ENCODE measurements around the gene LDLRAD4. TPM values are rescaled to one million over a fixed set of nuclear protein-coding genes. Genes with fewer than 3 reads are reported as not detected.
A peak's percentile ranks its signal among the peaks of the same experiment; 100 is the strongest.

Gene LDLRAD4
- total RNA-seq, 2 experiments from 2014 or later, result 37.3 to 38.5 TPM

- Mint-ChIP-seq H3K4me1 (ENCODE audit: low read depth) (peaks cover 63% of the 10 kb centered on the region), H3K36me3 (ENCODE audit: low read depth) (peaks cover 6% of the 10 kb centered on the region), H3K27ac (no peak overlapping the region), H3K27me3 (no peaks in the 10 kb centered on the region), H3K4me3 (no peak overlapping the region), H3K9me3 (no peaks in the 10 kb centered on the region)
- no peak for ATAC-seq
- CTCF ChIA-PET, result no interaction called here
- POLR2A ChIA-PET, result interaction anchor here (0.8 to 1.7 kb wide), 2 partner anchors 13 to 41 kb away, joined by 3 read pairs; no protein-coding TSS in a partner anchor
- DNase-seq, result no peak
- intact Hi-C loops (cut with micrococcal nuclease), result no loop called here
- TF ChIP-seq, protein P1, sequence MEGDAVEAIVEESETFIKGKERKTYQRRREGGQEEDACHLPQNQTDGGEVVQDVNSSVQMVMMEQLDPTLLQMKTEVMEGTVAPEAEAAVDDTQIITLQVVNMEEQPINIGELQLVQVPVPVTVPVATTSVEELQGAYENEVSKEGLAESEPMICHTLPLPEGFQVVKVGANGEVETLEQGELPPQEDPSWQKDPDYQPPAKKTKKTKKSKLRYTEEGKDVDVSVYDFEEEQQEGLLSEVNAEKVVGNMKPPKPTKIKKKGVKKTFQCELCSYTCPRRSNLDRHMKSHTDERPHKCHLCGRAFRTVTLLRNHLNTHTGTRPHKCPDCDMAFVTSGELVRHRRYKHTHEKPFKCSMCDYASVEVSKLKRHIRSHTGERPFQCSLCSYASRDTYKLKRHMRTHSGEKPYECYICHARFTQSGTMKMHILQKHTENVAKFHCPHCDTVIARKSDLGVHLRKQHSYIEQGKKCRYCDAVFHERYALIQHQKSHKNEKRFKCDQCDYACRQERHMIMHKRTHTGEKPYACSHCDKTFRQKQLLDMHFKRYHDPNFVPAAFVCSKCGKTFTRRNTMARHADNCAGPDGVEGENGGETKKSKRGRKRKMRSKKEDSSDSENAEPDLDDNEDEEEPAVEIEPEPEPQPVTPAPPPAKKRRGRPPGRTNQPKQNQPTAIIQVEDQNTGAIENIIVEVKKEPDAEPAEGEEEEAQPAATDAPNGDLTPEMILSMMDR (IDR thresholded peaks at IDR 0.05), result no peak
These were observed 88.0 kb downstream of the LDLRAD4 start for GRCh38 chr18:13306583-13306982.

GRCh38 chr18:13308369-13308768, 89.8 kb downstream of the LDLRAD4 start:
- Mint-ChIP-seq H3K27ac (peak overlapping the region; percentile 49), H3K4me3 (no peak overlapping the region), H3K4me1 (ENCODE audit: low read depth) (peaks cover 60% of the 10 kb centered on the region), H3K27me3 (no peaks in the 10 kb centered on the region), H3K36me3 (ENCODE audit: low read depth) (peaks cover 9% of the 10 kb centered on the region), H3K9me3 (no peaks in the 10 kb centered on the region)
- ChIA-PET POLR2A (no interaction called here), CTCF (no interaction called here)
- DNase-seq (peak; percentile 81), ATAC-seq (peak; percentile 80)
- TF ChIP-seq, protein P1 (IDR thresholded peaks at IDR 0.05), result no peak
- intact Hi-C loops (cut with micrococcal nuclease), result no loop called here

GRCh38 chr18:13309031-13309747, 90.6 kb downstream of the LDLRAD4 start:
- ChIA-PET CTCF (no interaction called here), POLR2A (interaction anchor here (0.7 kb wide), 1 partner anchor 19 kb away, joined by 3 read pairs; no protein-coding TSS in a partner anchor)
- no peak for ATAC-seq
- peak overlapping the region; percentile 49 for H3K27ac Mint-ChIP-seq
- DNase-seq, result no peak
- peaks cover 62% of the 10 kb centered on the region for H3K4me1 Mint-ChIP-seq (ENCODE audit: low read depth)
- TF ChIP-seq, protein P1 (IDR thresholded peaks at IDR 0.05), result no peak
- no peak overlapping the region for H3K4me3 Mint-ChIP-seq
- peaks cover 13% of the 10 kb centered on the region for H3K36me3 Mint-ChIP-seq (ENCODE audit: low read depth)
- no peaks in the 10 kb centered on the region for H3K27me3 Mint-ChIP-seq
- intact Hi-C loops (cut with micrococcal nuclease), result no loop called here
- H3K9me3 Mint-ChIP-seq, result no peaks in the 10 kb centered on the region

DNA sequence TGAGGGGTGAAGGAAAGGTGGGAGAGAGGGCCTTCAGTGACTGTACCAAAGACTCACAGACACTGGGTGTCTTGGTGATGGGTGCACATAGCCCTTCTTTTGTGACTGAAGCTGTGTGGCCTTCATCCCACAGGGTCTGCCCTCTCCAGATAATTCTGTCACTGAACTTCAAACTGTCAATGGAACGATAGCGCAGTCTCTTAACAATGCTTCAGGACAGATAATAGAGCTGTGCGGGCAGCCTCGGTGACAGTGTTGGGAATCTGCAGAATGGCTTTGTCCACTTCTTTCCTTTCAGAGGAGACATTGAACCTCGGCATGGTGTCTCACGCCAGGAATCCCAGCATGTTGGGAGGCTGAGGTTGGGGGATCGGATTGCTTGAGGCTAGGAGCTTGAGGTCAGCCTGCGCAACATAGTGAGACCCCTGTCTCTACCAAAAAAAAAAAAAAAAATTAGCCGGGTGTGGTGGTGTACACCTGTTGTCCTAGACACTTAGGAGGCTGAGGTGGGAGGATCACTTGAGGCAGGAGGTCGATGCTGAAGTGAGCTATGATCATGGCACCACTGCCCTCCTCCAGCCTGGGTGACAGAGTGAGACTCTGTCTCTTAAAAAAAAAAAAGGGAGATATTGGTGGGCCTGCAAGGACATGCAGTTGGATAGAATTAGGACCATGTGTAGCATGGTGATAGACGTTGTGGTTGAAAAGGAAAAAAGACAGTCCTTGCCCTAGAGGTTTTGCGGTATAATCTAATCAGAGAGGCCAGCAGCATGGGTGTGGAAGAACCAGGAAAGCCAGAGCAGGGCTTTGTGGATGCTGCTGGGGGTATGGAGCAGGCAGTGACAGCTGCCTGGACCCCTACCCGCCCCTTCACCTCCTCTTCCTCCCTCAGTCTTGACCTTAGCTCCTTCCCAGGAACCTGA, 91.4 kb downstream of the LDLRAD4 start:
- H3K9me3 Mint-ChIP-seq, result peaks cover 4% of the 10 kb centered on the region
- no peak overlapping the region for H3K27ac Mint-ChIP-seq
- TF ChIP-seq, protein P1 (IDR thresholded peaks at IDR 0.05), result no peak
- CTCF ChIA-PET, result interaction anchor here (1.4 kb wide), 1 partner anchor 131 kb away, joined by 3 read pairs; no protein-coding TSS in a partner anchor
- no peak overlapping the region for H3K4me3 Mint-ChIP-seq
- intact Hi-C loops (cut with micrococcal nuclease), result loop anchor here (5.0 kb wide), 1 partner anchor 43 kb away; no protein-coding TSS in a partner anchor
- H3K27me3 Mint-ChIP-seq, result no peaks in the 10 kb centered on the region
- no peak for DNase-seq
- peaks cover 19% of the 10 kb centered on the region for H3K36me3 Mint-ChIP-seq (ENCODE audit: low read depth)
- peaks cover 65% of the 10 kb centered on the region for H3K4me1 Mint-ChIP-seq (ENCODE audit: low read depth)
- ATAC-seq, result no peak
- POLR2A ChIA-PET, result interaction anchor here (0.7 to 1.4 kb wide), 2 partner anchors 8 to 18 kb away, joined by 3 to 4 read pairs; no protein-coding TSS in a partner anchor
